NCI-H2107 (cell line): ENCODE data around the gene ARHGAP19.
A peak's percentile ranks its signal among the peaks of the same experiment; 100 is the strongest.

Source experiments
- DNase-seq: peaks from one replicate; lab custom pipeline; 2025; lab: John Stamatoyannopoulos, UW

ARHGAP19 gene

GRCh38 chr10:97292097-97292861 is at the start of gene ARHGAP19:
ARHGAP19 (minus strand) TSS chr10:97292637; CDS start chr10:97292627, 10 bp downstream.
- DNase-seq = peak; percentile 87

- DNase-seq = no peak
These were observed 49.0 kb upstream of the ARHGAP19 start for GRCh38 chr10:97341416-97341815.

DNA sequence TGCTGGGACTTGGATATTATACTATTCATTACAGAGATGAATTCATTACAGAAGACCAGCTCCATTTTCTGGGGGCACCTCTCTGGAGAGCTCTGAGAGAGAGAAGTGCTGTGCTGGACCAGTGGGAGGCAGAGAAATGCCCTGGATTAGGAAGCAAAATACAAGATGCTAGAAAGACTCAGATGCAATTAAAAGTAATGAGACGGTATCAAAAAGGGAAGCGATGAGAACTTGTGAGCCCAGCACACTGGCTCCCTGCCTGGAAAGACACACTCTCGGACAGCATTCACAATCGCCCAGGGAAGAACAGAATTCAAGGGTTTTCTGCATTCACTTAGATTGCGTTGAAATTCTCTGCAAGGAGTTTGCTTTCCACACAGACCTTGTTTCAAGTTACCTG is 45.6 kb upstream of the ARHGAP19 start:
- no peak for DNase-seq

DNA sequence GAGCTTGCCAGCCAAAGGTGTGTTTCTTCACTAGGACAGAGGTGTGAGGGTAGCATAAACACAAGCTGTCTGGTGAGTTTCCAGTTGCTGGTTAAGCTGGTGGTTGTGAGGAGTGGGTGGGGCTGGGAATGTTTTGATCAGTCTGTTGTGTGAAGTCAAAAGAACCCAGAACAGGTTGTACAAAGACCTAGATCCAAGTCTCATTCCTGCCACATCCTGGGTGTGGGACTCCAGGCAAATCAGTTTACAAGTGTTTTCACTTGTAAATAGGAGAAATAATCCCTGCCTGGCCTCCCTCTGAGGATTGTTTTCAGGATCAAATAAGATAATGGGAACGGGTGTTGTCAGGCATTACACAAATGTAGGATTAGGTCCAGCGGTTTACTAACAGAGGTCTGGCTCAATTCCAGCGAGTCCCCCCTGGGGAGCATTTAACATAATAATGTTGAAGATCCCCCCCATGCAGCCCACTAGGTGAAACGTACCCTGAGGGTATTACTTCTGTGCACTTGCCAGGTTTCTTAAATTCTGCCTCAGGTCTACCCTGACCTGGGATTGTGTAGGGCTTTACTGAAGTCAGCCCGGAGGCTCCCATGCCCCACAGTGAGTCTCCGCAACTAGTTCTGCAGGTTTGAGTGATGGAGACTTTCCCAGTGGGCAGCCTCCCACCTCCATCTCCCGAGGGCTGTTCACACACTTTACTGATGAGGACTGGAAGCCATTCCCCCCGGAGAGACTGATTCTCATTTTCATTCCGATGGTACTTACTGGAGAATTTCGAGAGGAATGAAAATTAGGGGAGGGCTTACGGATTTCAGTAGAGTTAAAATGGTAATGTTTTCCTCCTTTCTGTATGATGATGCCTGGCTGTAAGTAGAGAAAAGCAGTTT is 44.8 kb upstream of the ARHGAP19 start:
- DNase-seq = no peak

- DNase-seq = no peak
These were observed 44.0 kb upstream of the ARHGAP19 start for GRCh38 chr10:97336446-97336845.

DNA sequence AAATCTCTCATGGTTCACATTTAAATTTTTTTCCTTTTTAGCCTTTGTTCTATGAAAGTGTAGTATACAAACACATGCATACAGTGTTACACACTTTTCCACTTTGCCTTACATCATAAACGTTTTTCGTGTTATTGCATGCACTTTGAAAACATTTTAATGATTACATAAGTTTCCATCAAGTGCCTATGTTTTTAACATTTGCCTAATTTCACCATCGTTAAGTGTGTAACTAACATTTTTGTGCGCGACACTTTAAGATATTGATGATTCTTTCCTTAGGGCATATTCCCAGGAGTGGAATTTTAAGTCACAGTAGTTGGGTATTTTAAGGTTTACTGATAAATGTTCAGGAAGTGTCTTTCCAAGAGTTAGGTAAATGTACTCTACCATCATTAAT is 43.6 kb upstream of the ARHGAP19 start:
- no peak for DNase-seq

DNA sequence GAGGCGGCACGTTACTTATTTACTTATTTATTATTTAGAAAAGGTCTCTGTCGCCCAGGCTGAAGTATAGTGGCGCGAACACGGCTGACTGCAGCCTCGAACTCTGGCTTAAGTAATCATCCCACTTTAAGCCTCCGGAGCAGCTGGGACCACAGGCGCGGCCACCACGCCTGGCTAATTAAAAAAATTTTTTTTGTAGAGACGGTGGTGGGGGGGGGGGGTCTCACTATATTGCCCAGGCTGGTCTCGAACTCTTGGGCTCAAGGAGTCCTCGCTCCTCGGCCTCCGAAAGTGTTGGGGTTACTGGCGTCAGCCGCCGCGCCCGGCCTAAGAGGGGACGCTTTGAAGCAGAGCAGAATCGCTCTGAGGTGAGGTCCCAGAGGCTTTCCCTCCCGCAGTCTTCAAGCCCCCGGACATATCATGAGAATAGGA is 42.8 kb upstream of the ARHGAP19 start:
- no peak for DNase-seq

DNA sequence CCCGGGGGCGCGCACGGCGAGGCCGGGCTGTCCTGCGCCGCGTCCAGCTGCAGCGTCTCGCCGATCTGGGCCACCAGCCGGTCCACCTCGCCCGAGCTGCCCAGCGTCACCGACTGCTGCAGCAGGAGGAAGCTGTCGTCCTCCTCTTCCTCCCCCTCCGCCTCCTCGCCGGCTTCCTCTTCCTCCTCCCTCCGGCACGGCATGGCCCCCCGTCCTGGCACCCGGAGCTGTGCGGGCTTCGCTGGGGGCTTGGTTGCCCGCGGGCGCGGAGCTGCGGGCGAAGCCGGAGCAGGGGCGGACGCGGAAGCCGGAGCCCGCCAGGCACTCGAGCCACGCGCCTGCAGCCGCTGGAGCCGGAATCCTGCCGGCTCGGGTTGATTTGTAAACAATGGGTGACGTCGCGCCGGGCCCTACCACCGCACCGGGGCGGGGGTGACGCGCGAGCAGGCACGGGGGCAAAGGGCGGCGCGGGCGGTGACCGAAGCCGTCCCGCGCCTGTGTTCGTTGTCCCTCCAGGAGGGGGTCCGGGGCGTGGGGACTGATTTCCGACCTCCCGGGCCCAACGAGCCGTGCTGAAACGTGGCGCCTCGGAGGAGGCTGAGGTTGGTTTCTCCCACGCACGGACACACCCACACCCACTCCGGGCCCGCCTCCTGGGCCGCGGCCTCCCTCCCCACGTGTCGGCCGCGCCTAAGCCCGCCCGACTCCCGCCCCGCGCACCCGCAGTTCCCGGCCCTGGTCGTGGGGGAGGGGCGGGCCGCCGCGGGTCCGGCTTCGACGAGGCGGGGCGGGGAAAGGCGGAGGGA is 42.1 kb upstream of the ARHGAP19 start, which contains the start of gene FRAT2:
Gene FRAT2, minus strand, starts transcription at position 360 of the 806 bp plus-strand sequence. Its CDS starts 157 bp downstream, at position 203.
- peak; percentile 11 for DNase-seq

DNA sequence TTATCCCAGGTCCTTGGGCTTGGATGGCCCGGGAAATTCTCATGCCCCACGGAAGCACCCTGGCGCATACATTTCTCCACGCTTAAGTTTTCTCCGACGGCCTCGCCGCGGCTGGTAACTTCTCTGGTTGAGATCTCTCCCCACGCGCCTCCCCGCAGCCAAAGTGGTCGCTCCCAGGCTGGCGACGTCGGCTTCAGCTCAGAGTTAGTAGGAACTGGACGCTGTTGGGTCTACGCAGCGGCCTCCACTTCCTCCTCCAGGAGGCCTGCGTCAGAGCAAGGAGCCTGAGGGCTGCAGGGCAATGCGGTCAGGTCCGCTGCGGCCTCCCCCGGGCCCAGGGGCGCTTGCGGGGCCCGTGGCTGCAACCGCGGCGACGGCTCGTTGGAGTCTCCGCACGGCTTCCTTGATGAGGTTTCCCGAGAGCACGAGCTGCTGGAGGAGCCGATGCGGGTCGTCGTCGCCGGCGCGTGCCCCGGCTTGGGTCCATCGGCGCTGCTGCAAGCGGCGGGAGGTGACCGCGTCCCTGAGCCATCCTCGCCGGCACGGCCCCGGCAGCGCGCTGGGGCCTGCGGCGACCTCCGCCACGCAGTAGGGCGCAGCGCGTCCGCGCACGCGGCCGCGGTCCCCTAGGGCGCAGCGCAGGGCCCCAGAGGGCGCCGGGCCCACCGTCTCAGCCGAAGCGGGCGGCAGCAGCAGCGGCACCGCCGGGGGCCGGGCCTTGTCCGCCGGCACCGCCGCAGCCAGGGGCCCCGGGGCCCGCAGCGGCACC is 41.3 kb upstream of the ARHGAP19 start:
- no peak for DNase-seq

DNA sequence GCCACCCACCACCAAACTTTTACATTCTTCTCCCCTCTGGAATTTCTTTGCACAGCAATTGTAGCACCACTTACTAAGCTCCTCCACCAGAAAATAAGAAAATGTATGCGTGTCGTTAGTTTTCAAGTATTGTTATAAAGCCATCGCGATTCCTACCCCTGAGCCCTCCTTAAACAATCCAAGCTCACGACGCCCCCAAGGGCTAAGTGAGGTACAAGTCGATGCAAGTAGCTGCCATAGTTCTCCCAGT is 40.8 kb upstream of the ARHGAP19 start:
- no peak for DNase-seq

GRCh38 chr10:97332591-97333350 is 40.3 kb upstream of the ARHGAP19 start:
- peak; percentile 1 for DNase-seq

DNA sequence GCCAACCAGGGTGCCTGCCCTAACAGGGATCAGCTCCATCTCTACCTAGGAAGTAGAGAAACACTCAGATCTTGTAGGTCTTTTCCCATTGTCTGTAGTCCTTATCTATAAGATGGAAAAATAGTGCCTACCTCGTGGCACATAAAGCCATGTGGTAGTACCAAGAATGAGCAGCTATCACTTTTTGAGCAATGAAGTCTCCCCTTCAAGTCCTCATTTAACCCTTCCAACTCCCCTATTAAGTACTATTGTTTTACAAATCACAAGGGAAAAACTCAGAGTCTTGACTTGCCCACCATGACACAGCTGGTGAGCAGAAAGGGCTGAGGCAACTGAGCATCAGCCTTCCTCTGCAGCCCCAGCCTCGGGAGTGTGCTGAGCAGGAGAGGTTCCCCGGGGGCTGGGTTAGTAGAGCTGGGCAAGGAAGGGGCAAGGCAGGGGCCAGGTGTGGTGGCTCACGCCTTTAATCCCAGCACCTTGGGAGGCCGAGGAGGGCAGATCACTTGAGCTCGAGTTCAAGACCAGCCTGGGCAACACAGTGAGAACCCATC is 38.8 kb upstream of the ARHGAP19 start:
- DNase-seq = no peak

GRCh38 chr10:97329766-97330165 is 37.3 kb upstream of the ARHGAP19 start:
- no peak for DNase-seq

DNA sequence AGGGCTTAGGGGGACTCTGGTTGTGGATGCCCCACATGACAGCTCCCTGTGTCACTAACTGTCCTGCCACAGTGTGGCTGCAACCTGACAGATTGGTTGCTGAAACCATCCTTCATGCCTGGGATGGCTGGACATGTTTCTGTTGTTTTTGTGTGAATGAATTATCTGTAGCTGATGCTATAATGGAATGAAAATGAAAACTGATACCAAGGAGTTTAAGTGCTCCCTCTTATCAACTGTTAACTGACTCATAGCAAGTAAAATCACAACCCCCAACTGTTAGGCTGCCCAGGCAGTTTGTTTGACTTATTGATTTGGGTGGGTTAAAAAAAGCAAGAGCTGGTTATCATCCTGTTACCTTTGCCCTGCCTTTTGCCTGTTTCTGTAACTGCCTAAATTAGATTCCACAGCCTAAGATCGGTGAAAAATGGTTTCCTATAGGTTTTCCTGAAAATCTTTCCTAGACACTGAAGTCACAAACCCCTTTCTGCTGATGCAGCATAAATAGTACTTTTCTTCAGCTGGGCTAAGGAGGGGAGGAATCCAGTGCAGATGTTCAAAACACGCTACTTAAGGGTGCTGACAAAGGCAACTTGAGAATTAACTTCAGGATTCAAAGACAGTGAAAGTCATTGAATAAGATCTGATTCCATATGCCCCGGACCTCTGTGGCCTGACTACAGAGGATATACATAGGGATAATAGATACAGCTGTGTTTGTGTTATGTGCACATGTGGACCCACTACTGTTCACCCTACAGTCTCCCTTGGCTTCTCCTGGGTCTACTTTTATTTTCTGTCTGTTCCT is 36.4 kb upstream of the ARHGAP19 start:
- DNase-seq = no peak

GRCh38 chr10:97327348-97328294 is 35.2 kb upstream of the ARHGAP19 start:
- no peak for DNase-seq

GRCh38 chr10:97325754-97326153 is 33.3 kb upstream of the ARHGAP19 start:
- no peak for DNase-seq

DNA sequence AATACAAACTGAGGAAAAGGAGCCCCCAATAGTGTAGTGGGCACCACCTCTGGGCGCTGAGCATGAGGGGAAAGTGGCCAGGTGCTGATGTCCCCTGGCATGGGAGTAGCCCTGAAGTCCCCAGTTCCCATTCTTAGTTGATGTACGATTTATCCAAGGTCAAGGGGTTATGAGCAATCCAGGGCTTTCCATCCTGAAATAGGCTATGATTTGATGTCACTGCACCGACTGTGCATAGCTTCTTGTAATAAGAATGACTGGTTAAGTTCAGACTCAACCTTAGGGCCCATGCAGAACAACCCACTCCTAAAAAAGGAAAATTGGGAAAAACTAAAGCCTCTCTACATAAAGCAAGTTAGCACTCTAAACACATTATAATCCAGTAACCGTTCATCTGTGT is 31.1 kb upstream of the ARHGAP19 start:
- no peak for DNase-seq

DNA sequence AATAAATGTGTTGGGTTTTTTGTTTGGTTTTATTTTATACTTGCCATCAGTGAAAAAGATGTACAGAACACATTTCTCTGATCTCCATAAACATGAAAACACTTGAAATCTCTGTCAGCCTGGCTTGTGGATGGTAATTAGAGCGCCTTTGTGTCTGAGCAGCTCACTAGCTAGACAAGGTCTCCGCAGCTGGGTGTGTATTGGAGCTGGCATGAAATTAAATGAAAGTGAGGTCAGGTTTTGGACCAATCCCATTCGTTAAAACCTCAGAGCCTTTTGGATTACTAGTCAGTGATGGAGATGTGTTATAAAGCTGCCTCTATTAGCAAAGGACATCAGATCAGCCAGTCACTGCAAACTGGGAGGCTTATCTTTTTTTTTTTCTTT is 29.4 kb upstream of the ARHGAP19 start:
- peak; percentile 47 for DNase-seq
